CD14-positive monocyte (primary cell): ENCODE measurements around the gene GCNT1. TPM values are rescaled to one million over a fixed set of nuclear protein-coding genes. Genes with fewer than 3 reads are reported as not detected.

Experiments used
- DNase-seq, 3 donors: peaks; one replicate each; pipeline ENCODE4 v3.0.0-alpha.2; 2011 to 2022
- H2AFZ ChIP-seq: 2 replicates; pipeline ENCODE4 v1.6.0; 2012; ENCODE audit warnings: mild to moderate bottlenecking, low read depth, low read length, inconsistent platforms; ENCODE audit not compliant: insufficient read depth, poor library complexity, severe bottlenecking
- H3K27ac ChIP-seq, 2 donors: 1 replicate in 1 of 2; 2 replicates in 1 of 2; pipeline ENCODE4 v1.5.1; 2012 to 2013; ENCODE audit warnings: low read length in 2 of 2, control low read depth in 1 of 2, inconsistent platforms in 1 of 2, low read depth in 1 of 2, mild to moderate bottlenecking in 1 of 2
- H3K27me3 ChIP-seq, 2 donors: one replicate each; pipeline versions ENCODE4 v1.6.0 to v1.6.1; 2011 to 2013; ENCODE audit warnings: low read length in 2 of 2; ENCODE audit not compliant: control insufficient read depth in 2 of 2, insufficient read depth in 2 of 2
- H3K36me3 ChIP-seq, 2 donors: replicated peaks in 1 of 2; 1 replicate in 1 of 2; 2 replicates in 1 of 2; pipeline versions ENCODE4 v1.5.1 to v1.6.1; 2012 to 2013; ENCODE audit warnings: low read length in 2 of 2, control low read depth in 1 of 2, inconsistent platforms in 1 of 2, mild to moderate bottlenecking in 1 of 2; ENCODE audit not compliant: insufficient read depth in 2 of 2, control insufficient read depth in 1 of 2
- H3K4me1 ChIP-seq, 2 donors: 1 replicate in 1 of 2; 2 replicates in 1 of 2; pipeline versions ENCODE4 v1.5.1 to v1.6.1; 2012 to 2013; ENCODE audit warnings: low read length in 2 of 2, control low read depth in 1 of 2, inconsistent platforms in 1 of 2, mild to moderate bottlenecking in 1 of 2, moderate library complexity in 1 of 2; ENCODE audit not compliant: insufficient read depth in 2 of 2, control insufficient read depth in 1 of 2
- H3K4me2 ChIP-seq: replicated peaks from 2 replicates; pipeline ENCODE3; 2012; ENCODE audit warnings: low read length, moderate library complexity, mild to moderate bottlenecking; ENCODE audit not compliant: poor library complexity, severe bottlenecking; ENCODE audit errors: extremely low read depth
- H3K4me3 ChIP-seq, 3 experiments: fragments of 200-600 bp in 1 of 3; sonication (generic) in 1 of 3; replicated peaks in 1 of 3; 1 replicate in 2 of 3; 2 replicates in 1 of 3; pipeline ENCODE4 v1.5.1; 2011 to 2013; ENCODE audit warnings: low read length in 3 of 3, mild to moderate bottlenecking in 3 of 3, control low read depth in 2 of 3, low read depth in 2 of 3, inconsistent platforms in 1 of 3, moderate library complexity in 1 of 3
- H3K79me2 ChIP-seq: 2 replicates; pipeline ENCODE4 v1.6.0; 2012; ENCODE audit warnings: mild to moderate bottlenecking, control low read depth, inconsistent platforms, low read length, moderate library complexity; ENCODE audit not compliant: insufficient read depth
- H3K9ac ChIP-seq: 2 replicates; pipeline ENCODE4 v1.6.0; 2017; ENCODE audit warnings: low read length, mild to moderate bottlenecking; ENCODE audit not compliant: insufficient read depth, poor library complexity, severe bottlenecking
- H3K9me3 ChIP-seq, 2 donors: replicated peaks in 1 of 2; 1 replicate in 1 of 2; 2 replicates in 1 of 2; pipeline versions ENCODE4 v1.5.1 to v1.6.1; 2012 to 2013; ENCODE audit warnings: low read length in 2 of 2, control low read depth in 1 of 2; ENCODE audit not compliant: control insufficient read depth in 1 of 2, insufficient read depth in 1 of 2
- H4K20me1 ChIP-seq: 2 replicates; pipeline ENCODE4 v1.6.0; 2012; ENCODE audit warnings: mild to moderate bottlenecking, low read length, control low read depth, moderate library complexity; ENCODE audit not compliant: insufficient read depth
- H3K27ac Mint-ChIP-seq, 7 donors: one replicate each; pipeline ENCODE4 v1.8.0; 2020; ENCODE audit warnings: mild to moderate bottlenecking in 7 of 7, mixed read lengths in 7 of 7, moderate library complexity in 6 of 7, inconsistent platforms in 2 of 7
- H3K27me3 Mint-ChIP-seq, 3 donors: one replicate each; pipeline ENCODE4 v1.8.0; 2021 to 2022; ENCODE audit warnings: low read depth in 3 of 3, mild to moderate bottlenecking in 3 of 3, mixed read lengths in 3 of 3, moderate library complexity in 3 of 3, inconsistent platforms in 1 of 3
- H3K36me3 Mint-ChIP-seq, 2 donors: one replicate each; pipeline ENCODE4 v1.8.0; 2020; ENCODE audit warnings: mixed read lengths in 2 of 2, inconsistent platforms in 1 of 2, mild to moderate bottlenecking in 1 of 2
- H3K4me1 Mint-ChIP-seq: one replicate; pipeline ENCODE4 v1.8.0; 2020; ENCODE audit warnings: mild to moderate bottlenecking, mixed read lengths
- H3K4me3 Mint-ChIP-seq, 2 donors: one replicate each; pipeline ENCODE4 v1.8.0; 2020; ENCODE audit warnings: mild to moderate bottlenecking in 2 of 2, mixed read lengths in 2 of 2, moderate library complexity in 1 of 2
- H3K9me3 Mint-ChIP-seq, 7 donors: one replicate each; pipeline ENCODE4 v1.8.0; 2020 to 2022; ENCODE audit warnings: mixed read lengths in 7 of 7, mild to moderate bottlenecking in 6 of 7, moderate library complexity in 6 of 7, inconsistent platforms in 2 of 7
- CTCF ChIP-seq: fragments of 200-600 bp; IDR thresholded peaks from one replicate; pipeline ENCODE4 v1.8.0; 2022; ENCODE audit warnings: antibody characterized with exemption, mild to moderate bottlenecking
- WGBS: methylation state at CpG from one replicate; pipeline ENCODE4 v1.1.5; 2013; ENCODE audit warnings: missing lambda C conversion rate; ENCODE audit not compliant: insufficient coverage; 5-methylcytosine and 5-hydroxymethylcytosine counted together
- intact Hi-C, 2 donors: fragments of 100-400 bp; cut with micrococcal nuclease; formaldehyde crosslinking; loops; one replicate each; pipeline versions ENCODE4 v1.15.0 to v1.15.1; 2023
- polyA plus RNA-seq, 3 donors: library from polyadenylated mRNA; depleted of rRNA in 1 of 3; unstranded in 2 of 3; stranded (reverse) in 1 of 3; fragments of 300-500 nt in 2 of 3; fragments of >200 nt in 1 of 3; fragmentation: Illumina TruSeq in 2 of 3; gene quantifications; 1 replicate in 2 of 3; 2 replicates in 1 of 3; pipeline ENCODE4 v1.2.3, GENCODE V29; 2012 to 2021

GCNT1 gene
- polyA plus RNA-seq, 3 donors = 8.4 to 15.4 (median 9.3) TPM

GRCh38 chr9:76525196-76525595, 66.2 kb downstream of the GCNT1 start:
- peaks cover 0 to 9% (median 1%) of the 10 kb centered on the region in 7 donors for H3K9me3 Mint-ChIP-seq
- Histone ChIP-seq H3K4me2 (no peak overlapping the region), H3K4me1 (peaks cover 17% of the 10 kb centered on the region in 2 donors), H3K27ac (no peak overlapping the region), H3K27me3 (no peaks in the 10 kb centered on the region), H3K4me3 (no peak overlapping the region), H2AFZ (no peak overlapping the region), H3K36me3 (peaks cover 2 to 7% of the 10 kb centered on the region in 2 donors), H3K9ac (no peak overlapping the region), H3K9me3 (no peaks in the 10 kb centered on the region), H4K20me1 (no peaks in the 10 kb centered on the region), H3K79me2 (no peaks in the 10 kb centered on the region)
- no peak overlapping the region for H3K27ac Mint-ChIP-seq
- H3K4me1 Mint-ChIP-seq = peaks cover 17% of the 10 kb centered on the region
- no peak overlapping the region for H3K4me3 Mint-ChIP-seq
- peaks cover 0 to 2% (median 0%) of the 10 kb centered on the region in 3 donors for H3K27me3 Mint-ChIP-seq
- H3K36me3 Mint-ChIP-seq = peaks cover 22 to 24% of the 10 kb centered on the region in 2 donors
- intact Hi-C loops = no loop called here
- no peak for DNase-seq
- 100% methylated on average over 1 of the region's 3 CpGs for WGBS
- no peak for TF ChIP-seq CTCF

DNA sequence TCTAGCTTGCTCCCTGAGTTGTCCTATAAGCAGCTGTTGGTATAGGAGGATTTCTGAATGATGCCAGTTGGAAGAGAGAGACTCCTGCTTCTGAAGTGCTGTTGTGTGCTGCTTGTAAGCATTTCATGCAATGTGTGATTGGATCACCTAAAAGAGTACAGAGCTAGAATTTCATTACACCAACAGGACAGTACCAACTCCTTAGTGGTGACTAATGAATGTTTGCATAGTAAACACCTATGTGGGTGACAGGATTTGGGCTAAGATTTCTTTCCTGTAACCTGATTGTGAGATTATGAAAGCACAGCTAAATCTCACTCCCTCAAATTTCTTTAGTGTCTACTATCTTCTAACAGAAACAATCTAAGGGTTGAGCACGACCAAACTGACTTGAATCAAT, 67.0 kb downstream of the GCNT1 start:
- H3K79me2 ChIP-seq = no peaks in the 10 kb centered on the region
- intact Hi-C loops = no loop called here
- Mint-ChIP-seq H3K27ac (no peak overlapping the region), H3K27me3 (peaks cover 0 to 2% (median 0%) of the 10 kb centered on the region in 3 donors), H3K9me3 (peaks cover 0 to 9% (median 1%) of the 10 kb centered on the region in 7 donors), H3K4me1 (peaks cover 23% of the 10 kb centered on the region), H3K36me3 (peaks cover 20 to 21% of the 10 kb centered on the region in 2 donors), H3K4me3 (no peak overlapping the region)
- no peak for DNase-seq
- H3K4me1 ChIP-seq = peaks cover 24 to 25% of the 10 kb centered on the region in 2 donors
- H3K36me3 ChIP-seq = peaks cover 2 to 5% of the 10 kb centered on the region in 2 donors
- no peak overlapping the region for H3K4me2 ChIP-seq
- H2AFZ ChIP-seq = no peak overlapping the region
- TF ChIP-seq CTCF = no peak
- H3K9ac ChIP-seq = no peak overlapping the region
- H3K4me3 ChIP-seq = no peak overlapping the region
- H3K27me3 ChIP-seq = no peaks in the 10 kb centered on the region
- H4K20me1 ChIP-seq = no peaks in the 10 kb centered on the region
- 0% methylated on average over 1 of the region's 1 CpG for WGBS
- no peak overlapping the region for H3K27ac ChIP-seq
- H3K9me3 ChIP-seq = no peaks in the 10 kb centered on the region
